ENCODE results near the gene TBCK. TPM values are rescaled to one million over a fixed set of nuclear protein-coding genes. Genes with fewer than 3 reads are reported as not detected.

Gene TBCK
- total RNA-seq, 4 donors from 2014 or later, result 37.4 to 97.1 (median 48.3) TPM

- TF ChIP-seq POLR2A (IDR thresholded peaks at IDR 0.05) (no peak), CTCF (IDR thresholded peaks at IDR 0.05) (no peak)
- intact Hi-C loops (cut with DNase I; ENCODE audit: low total_unique reads), result no loop called here
- no peaks in the 10 kb centered on the region for H3K36me3 ChIP-seq
- H3K9me3 ChIP-seq, result no peaks in the 10 kb centered on the region
- no peak overlapping the region for H3K4me3 ChIP-seq
- no peaks in the 10 kb centered on the region for H3K27me3 ChIP-seq
- H3K4me1 ChIP-seq, result no peaks in the 10 kb centered on the region
- H3K27ac ChIP-seq, result no peak overlapping the region
- DNase-seq, result no peak
Observed at GRCh38 chr4:106017975-106018374, 298.0 kb downstream of the TBCK start.

GRCh38 chr4:106011387-106011786, 304.6 kb downstream of the TBCK start:
- Histone ChIP-seq H3K4me3 (no peak overlapping the region), H3K9me3 (no peaks in the 10 kb centered on the region), H3K36me3 (no peaks in the 10 kb centered on the region), H3K27me3 (no peaks in the 10 kb centered on the region), H3K27ac (no peak overlapping the region), H3K4me1 (no peaks in the 10 kb centered on the region)
- no peak for DNase-seq
- TF ChIP-seq CTCF (IDR thresholded peaks at IDR 0.05) (no peak), POLR2A (IDR thresholded peaks at IDR 0.05) (no peak)
- intact Hi-C loops (cut with DNase I; ENCODE audit: low total_unique reads), result no loop called here

GRCh38 chr4:106010761-106011160, 305.2 kb downstream of the TBCK start:
- TF ChIP-seq POLR2A (IDR thresholded peaks at IDR 0.05), result no peak
- no peak for TF ChIP-seq CTCF (IDR thresholded peaks at IDR 0.05)
- intact Hi-C loops (cut with DNase I; ENCODE audit: low total_unique reads), result no loop called here

GRCh38 chr4:106002994-106003393, 313.0 kb downstream of the TBCK start:
- H3K9me3 ChIP-seq, result no peaks in the 10 kb centered on the region
- no peaks in the 10 kb centered on the region for H3K27me3 ChIP-seq
- H3K36me3 ChIP-seq, result no peaks in the 10 kb centered on the region
- H3K4me1 ChIP-seq, result no peaks in the 10 kb centered on the region
- intact Hi-C loops (cut with DNase I; ENCODE audit: low total_unique reads), result no loop called here
- no peak overlapping the region for H3K4me3 ChIP-seq
- no peak for TF ChIP-seq CTCF (IDR thresholded peaks at IDR 0.05)
- no peak for TF ChIP-seq POLR2A (IDR thresholded peaks at IDR 0.05)
- H3K27ac ChIP-seq, result no peak overlapping the region
- DNase-seq, result no peak

More at GRCh38 chr4:106010761-106011160, 305.2 kb downstream of the TBCK start:
- no peak overlapping the region for H3K4me3 ChIP-seq
- DNase-seq, result no peak
- H3K4me1 ChIP-seq, result no peaks in the 10 kb centered on the region
- H3K27ac ChIP-seq, result no peak overlapping the region
- H3K36me3 ChIP-seq, result no peaks in the 10 kb centered on the region
- H3K9me3 ChIP-seq, result no peaks in the 10 kb centered on the region
- no peaks in the 10 kb centered on the region for H3K27me3 ChIP-seq

GRCh38 chr4:105998171-105999063, 317.6 kb downstream of the TBCK start:
- H3K27ac ChIP-seq, result no peak overlapping the region
- intact Hi-C loops (cut with DNase I; ENCODE audit: low total_unique reads), result no loop called here

More at GRCh38 chr4:105998171-105999063, 317.6 kb downstream of the TBCK start:
- H3K4me1 ChIP-seq, result no peaks in the 10 kb centered on the region
- H3K27me3 ChIP-seq, result no peaks in the 10 kb centered on the region
- H3K9me3 ChIP-seq, result no peaks in the 10 kb centered on the region
- no peaks in the 10 kb centered on the region for H3K36me3 ChIP-seq
- no peak for DNase-seq
- H3K4me3 ChIP-seq, result no peak overlapping the region
- TF ChIP-seq POLR2A (IDR thresholded peaks at IDR 0.05) (no peak), CTCF (IDR thresholded peaks at IDR 0.05) (no peak)

Data from uterus (tissue), 4 donors.